Stimulated activated CD8-positive, alpha-beta memory T cell treated with anti-CD3 and anti-CD28 coated beads, Interleukin-15, amount 100 ng/mL, for 48 hours (primary cell): Measurements from ENCODE around the gene SERF2.
"Not testable (repeated sequence)": the region's sequence is repeated elsewhere in the genome, so short reads cannot be mapped to it uniquely, and the experiment has no call there.

Experiments used
- DNase-seq, 2 donors: peaks; one replicate each; pipeline ENCODE4 v3.0.0-alpha.2; 2020; ENCODE audit warnings: low read depth in 2 of 2

The SERF2 gene

DNA sequence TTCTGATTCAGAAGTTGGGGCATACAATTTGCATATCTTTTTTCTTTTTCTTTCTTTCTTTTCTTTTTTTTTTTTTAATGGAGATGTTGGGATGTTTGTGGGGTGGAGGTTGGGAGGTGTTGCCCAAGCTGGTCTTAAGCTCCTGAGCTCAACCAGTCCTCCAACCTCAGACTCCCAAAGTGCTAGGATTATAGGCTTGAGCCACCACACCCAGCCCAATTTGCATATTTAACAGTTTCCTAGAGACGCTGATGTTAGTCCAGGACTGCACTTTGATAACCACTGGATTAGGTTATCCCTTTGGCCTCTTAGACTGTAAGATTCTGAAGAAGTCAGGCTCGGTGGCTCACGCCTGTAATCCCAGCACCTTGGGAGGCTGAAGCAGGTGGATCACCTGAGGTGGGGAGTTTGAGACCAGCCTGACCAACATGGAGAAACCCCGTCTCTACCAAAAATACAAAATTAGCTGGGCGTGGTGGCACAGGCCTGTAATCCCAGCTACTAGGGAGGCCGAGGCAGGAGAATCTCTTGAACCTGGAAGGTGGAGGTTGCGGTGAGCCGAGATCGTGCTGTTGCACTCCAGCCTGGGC lies 37.9 kb downstream of the SERF2 start:
- DNase-seq = not testable (repeated sequence)

- DNase-seq = not testable (repeated sequence)
Measured at GRCh38 chr15:43830691-43831275, 38.7 kb downstream of the SERF2 start.

- not testable (repeated sequence) for DNase-seq
Measured at GRCh38 chr15:43831519-43832052, 39.5 kb downstream of the SERF2 start.

- DNase-seq = not testable (repeated sequence)
Measured at GRCh38 chr15:43832485-43832884, 40.4 kb downstream of the SERF2 start.

GRCh38 chr15:43845421-43845820 lies 53.3 kb downstream of the SERF2 start:
- DNase-seq = no peak
